Measurements from ENCODE around the gene BLID.

The BLID gene, protein sequence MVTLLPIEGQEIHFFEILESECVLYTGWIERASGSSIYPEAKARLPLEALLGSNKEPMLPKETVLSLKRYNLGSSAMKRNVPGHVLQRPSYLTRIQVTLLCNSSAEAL

DNA sequence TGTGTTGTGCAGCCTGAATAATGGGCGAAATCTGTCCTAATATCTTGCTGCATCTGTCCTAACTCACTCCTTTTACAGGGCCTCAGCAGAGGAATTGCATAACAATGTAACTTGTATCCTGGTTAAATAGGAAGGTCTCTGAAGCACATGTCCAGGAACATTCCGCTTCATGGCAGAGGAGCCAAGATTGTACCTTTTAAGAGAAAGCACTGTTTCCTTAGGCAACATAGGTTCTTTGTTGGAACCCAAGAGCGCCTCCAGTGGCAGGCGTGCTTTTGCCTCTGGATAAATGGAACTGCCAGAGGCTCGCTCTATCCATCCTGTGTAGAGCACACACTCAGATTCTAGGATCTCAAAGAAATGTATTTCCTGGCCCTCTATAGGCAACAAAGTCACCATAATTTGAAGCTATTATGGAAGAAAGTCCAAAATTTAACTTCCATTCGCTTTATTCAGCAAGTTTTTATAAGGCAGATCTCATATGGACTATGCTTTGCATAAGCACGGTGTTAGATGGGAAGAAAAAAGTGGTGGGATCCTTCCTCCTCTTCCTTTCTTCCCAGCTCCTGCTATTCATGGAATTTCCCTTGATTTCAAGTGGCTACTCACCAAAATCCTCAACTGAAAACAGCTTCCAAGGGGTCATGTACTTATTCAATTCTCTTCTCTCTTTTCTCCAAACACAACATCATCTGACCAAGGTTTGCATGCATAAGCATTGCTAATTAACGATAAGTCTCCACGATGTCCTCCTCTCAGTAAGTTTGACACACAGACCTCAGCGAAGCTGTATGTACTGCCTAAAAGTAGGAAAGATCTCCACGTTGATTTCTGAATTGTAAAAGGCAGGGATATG is at the start of gene BLID:
Gene BLID, minus strand, starts transcription at position 692 of the 856 bp plus-strand sequence. Its CDS starts 293 bp downstream, at position 399.
- no peak for DNase-seq (ENCODE audit: low read depth)

DNA sequence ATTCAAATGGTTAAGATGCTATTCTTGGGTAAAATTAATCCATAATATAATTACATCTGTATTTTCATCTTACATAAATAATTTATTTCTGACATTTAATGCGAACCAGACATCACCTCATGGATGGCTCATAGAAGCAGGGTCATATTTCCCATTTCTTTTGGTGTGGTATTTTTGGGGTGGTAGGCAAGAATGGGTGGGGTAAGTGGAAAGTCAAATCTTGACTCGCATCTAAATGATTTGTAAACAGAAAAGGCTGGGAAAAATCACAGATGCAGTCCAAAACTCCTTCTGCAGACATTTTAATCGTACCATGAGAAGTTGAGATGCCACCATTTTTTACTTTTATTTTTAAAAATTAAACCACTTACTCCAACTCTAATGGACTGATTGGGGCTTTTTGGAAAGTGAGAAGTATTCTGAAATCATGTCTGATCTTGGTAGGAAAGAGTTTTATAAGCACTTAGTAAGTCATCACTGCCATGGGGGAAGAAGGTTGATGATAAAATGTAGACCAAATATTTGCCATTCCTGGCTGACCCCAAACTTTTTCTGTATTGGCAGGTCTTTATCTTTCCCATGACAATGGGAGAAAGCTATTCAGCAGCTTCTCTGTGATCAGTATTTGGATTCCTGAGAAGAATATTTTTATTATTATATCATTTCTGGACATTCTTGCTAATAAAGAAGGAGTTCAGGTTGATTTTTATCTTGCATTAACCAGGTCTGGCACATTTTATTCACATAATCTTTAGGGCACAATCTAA is 47.2 kb upstream of the BLID start:
- no peak for DNase-seq (ENCODE audit: low read depth)

DNA sequence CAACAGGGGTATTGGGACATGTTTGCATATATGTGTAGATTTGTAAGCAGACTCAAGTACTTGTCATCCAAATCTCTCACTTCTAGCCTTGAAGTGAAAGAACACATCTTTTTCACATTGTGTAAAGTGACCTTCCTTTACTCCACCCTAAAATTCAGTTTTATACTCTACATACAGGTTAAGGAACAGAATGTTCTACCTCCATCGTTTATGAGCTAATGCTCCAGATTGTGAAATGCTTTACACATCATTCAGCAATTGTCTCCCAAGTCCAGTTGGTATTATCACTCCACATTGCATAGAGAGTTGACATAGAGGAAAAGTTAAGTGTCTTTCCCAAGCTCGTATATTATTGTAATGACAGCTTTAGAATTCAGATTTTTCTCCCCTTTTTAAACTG is 46.1 kb upstream of the BLID start:
- DNase-seq (ENCODE audit: low read depth) = no peak

DNA sequence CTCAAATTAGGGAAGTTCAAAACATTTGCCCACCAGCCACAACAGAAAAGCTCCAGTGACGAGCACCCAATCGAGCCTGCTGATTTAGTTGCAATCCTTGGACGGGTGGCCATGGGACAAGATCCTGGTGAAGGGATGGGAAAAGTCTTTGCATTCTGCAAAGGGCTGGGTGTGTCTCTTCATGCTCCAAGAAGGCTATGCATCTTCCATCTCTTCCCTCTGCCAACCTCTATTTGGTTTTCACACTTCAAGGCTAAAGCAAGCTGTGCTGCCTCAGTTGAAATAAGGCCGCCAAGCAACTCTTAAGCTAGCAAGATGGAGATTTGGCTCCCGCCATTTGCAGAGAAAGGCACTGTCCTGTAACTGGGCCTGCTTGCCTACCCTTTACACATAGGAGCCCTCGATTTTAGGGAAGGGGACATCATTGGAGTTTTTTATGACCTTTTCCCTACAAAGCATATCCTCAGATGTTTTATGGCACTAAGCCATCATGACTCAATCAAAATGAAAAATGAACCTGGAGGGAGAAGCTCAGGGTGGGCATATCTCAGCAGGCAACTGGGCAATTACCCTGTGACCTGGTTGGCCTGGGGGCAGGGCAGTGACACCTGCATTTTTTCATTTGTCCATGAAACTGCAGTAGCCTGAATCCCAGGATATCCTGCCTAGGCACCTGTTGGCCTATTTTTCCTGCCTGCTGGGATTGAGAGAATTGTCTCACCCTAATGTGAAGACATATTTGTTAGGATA is 45.0 kb upstream of the BLID start:
- DNase-seq (ENCODE audit: low read depth) = no peak

DNA sequence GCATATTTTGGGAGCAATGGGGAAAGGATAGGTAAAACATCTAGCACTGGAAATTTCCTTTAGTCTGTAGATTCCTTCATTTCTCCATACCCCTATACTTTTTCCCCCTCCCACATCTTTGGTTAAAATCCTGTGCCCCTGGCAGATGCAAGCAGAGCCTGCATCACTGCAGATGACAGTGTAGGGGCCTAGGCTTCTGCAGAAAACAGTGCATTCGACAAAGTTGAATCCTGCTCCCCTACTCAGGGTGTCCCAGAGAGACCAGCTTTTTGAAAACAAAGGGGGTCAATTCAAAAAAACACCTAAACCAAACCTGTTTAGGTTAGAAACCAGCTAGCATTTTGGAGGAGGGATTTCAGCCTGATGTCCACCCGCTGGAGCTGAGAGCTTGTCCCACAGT is 43.8 kb upstream of the BLID start:
- DNase-seq (ENCODE audit: low read depth) = no peak

DNA sequence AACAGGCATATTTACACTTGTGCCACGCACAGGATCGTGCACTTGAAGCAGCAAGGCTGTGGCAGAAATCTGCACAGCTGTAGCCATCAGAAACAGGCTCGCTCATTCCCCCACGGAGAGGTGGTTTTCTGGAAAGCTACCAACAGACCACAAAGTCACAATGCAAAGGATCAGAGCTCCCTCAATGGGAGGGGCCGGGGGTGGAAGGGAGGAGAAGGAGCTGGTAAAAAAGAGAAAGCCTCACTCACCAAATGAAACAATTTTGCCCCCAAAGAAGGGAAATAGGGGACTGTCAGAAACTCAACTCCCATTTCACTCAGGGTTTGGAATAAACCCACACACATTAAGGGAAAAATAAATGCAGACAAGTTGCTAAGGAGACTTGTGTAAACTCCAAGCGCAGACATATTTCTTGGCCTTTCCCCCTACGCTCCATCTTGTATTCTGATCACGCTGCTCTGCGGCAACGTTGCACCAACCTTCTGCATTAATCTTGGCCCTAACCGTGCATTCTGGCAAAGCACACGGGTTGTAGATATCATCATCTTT is 43.2 kb upstream of the BLID start:
- DNase-seq (ENCODE audit: low read depth) = no peak

DNA sequence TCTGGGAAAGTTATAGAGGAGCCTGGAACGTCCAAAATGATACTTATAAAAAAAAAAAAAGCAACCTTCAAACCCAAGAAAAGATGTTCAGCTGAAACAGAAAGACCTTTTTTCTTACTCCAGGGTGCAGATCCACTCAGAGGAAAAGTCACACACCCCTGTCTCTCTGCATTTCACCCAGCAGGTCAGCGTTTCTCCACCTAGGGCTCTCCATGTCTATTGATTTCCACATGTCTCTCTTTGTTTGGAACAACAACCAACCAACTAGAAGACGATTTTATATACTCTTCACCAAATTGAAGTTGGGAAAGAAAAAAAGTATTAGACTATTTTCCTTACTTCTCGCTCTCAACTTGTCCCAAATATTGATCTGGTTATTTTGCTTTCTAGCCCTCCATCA is 42.2 kb upstream of the BLID start:
- DNase-seq (ENCODE audit: low read depth) = no peak

DNA sequence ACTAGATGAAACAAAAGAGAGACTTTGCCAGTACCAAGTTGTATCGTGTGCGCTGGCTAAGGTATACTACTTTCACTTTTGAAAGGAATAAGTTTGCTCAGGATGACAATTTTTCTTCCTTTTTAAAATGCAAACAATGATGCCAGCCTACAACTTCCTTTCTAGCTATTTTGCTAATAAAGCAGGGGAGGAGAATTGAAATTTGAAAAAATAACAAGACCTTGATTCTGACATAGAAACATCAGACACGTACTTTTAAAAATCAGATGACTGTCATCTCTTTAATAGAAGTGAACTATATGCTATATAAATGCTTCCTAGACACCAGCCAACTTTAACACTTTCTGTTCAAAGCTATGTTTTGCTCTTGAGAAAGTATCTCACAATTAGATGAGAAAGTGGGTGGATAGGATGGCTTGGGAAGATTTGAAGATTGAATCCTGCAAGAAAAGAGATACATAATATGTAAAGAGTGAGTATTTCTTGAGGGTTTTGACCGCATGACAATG is 41.7 kb upstream of the BLID start:
- no peak for DNase-seq (ENCODE audit: low read depth)

DNA sequence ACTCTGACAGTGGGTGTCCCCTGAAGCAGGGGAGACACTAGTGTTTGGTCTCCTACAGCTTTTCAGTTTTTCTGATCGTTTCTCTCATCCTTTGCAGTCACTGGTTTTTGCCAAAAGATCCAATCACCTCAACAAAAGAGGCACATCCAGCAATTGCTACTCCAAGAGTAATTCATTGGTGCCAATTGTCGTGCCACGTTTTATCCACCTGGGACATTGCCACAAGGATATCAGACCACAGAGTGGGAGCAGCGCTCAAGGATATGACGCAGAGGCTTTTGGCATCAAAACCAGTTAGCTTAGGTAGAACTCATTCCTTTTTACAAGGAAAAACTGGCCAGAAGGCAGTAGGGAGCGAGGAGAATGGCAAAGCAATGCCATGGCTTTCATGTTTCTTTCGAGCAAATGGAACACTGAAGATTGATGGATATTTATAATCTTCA is 40.9 kb upstream of the BLID start:
- DNase-seq (ENCODE audit: low read depth) = no peak

DNA sequence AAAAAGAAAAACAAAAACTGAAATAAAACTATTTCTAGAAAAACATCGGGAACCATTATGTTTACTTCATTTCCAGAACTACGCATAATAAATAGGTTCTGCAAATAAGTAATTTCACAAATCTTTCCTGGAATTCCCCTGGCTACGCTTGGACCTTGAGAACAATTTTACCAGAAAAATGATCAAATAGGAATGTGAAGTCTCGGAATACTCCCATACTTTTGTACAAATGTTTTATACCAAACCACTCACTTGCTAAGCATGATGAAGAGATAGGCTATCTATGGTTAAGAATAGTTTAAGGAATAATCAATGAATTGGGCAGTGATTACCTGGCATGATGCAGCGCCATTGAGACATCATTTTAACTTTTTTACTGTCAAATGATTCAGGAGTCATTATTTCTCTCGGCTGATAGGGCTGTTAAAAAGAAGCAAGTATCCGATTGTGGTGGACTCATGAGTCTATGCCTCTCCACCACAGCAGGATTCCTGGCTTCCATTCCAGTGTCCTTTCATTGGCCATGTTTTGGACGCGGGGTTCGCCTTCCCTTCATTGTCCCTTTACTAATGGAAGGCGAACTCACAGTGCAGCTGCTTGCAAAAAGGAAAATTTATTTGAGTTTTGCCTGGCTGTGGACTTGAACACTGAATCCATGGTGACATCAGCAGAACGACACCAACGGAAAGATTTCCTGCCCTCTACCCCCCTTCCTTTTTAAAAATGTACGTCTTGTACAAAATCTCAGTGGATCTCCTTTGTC is 39.9 kb upstream of the BLID start:
- DNase-seq (ENCODE audit: low read depth) = no peak

DNA sequence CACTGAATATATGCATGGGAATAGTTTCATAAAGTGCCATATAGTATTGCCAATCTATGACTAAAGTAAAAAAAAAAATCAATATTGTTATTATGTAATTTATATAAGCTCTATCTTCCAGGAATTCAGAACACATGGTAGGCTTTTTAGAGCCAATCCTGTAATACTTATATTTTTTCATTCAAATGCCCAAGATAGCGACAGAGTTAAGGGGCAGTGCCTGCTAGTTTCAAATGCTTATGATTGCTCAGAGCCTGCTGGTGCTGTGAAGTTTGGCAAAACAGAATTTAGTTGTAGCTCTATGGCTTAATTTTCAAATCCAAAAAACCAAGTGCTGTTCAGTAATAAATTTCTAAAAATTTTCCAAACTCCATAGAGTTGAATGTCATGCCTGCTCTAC is 39.0 kb upstream of the BLID start:
- DNase-seq (ENCODE audit: low read depth) = no peak

DNA sequence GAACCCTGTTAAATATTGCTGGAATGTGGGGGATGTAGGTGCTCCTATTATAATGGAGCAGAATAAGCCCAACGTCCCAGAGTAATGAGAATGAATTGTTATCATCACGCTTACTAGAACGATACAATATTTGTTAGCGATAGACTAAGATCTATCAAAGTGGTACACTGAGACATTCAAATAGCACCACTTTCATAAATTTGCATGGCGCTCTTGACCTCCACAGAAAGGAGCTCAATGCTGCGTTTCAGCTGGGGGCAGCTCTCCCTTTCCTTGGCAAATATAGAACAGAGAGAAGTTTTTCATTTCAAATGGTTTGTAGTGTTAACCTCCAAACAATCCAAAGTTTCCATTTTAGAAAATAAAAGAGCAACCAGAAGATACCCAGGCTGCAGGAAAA is 38.2 kb upstream of the BLID start:
- DNase-seq (ENCODE audit: low read depth) = no peak

DNA sequence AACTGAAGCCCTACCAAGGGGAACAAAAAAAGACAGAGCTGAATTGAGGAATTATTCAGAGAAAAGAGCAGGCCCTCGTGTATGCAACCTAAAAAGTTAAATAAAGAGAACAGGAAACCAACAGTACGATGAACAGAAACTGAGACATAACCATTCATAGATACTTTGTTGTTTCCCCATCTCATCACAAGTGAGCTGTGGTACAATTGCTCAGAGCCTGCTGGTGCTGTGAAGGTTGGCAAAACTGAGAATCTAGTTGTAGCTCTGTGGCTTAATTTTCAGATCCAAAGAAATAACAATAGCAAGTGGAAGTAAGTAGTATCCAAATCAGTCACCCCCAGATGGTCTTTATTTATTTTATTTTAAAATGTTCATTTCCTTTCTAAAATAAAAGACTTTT is 37.7 kb upstream of the BLID start:
- DNase-seq (ENCODE audit: low read depth) = no peak

DNA sequence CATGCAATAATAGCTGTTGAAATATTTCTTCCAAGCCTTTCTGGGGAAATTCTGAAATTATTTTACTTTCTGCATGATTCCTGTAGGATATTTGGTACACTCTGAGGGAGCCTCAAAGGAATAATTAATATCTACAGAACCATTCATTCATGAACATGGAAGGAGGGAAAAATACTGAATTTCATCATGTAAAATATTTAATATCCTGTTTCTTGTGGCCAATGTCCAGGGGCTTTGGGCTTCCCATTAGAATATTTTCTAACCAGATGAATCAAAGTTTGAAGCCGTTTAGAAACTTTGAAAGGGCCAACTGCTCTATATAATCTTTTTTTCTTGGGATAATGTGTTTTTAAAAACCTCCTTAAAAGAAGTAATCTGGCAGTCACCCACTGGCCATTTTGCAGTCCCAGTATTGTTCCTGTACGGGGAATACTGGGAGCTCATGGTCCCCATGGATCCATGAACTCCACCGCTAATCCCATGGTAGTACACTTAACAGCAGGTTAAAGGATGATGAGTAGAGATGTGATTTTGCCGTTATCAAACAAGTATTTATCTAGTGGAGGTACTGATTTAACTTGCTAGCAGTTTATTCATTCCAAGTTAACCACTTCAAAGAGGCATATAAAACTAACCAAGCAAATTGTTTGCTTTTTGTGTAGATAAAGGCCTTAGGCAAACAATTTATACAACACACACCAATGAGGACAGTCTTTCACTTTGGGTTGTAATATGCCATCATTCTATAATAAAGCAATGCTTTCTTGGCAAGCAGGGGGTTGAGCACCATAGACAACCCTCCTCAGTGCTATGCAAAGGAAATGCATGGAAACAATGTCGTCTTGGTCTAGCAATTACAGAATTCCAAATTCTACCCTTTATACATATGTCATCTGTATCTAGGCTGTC is 34.5 kb upstream of the BLID start:
- DNase-seq (ENCODE audit: low read depth) = no peak

DNA sequence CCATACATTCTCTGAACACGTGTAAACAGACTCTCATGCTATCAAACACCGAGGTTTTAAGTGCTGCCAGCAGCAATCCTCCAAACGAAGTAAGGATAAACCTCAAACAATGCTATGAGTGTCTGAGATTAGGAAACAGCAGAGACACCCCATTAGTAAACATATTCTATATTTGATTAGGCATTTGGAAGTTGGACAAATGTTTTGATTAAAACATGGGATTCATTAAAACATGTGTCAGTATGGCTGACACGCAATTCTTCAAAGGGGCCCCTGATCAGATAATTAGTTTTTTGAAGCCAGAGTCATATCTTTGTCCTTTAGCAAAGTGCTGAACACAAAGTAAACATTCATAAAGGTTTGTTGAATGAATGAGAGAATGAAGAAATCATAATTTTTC is 33.2 kb upstream of the BLID start:
- DNase-seq (ENCODE audit: low read depth) = no peak

DNA sequence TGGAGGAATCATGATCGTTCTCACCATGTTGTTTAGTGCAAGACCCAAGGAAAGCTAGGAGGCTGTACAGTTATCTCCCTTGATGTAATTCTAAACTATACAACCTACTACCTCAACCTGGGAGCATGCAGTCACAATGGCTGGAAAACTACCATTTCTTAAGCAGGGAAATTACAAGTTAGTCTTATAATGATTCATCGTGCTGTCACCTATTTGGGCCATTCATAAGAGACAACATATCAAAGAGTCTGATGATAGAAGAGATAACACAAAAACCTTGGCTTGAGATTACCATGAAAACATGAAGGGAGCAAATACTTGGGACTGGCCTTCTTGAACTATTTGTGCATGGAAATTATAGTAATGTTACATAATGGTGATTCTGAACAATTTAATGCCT is 30.5 kb upstream of the BLID start:
- no peak for DNase-seq (ENCODE audit: low read depth)

DNA sequence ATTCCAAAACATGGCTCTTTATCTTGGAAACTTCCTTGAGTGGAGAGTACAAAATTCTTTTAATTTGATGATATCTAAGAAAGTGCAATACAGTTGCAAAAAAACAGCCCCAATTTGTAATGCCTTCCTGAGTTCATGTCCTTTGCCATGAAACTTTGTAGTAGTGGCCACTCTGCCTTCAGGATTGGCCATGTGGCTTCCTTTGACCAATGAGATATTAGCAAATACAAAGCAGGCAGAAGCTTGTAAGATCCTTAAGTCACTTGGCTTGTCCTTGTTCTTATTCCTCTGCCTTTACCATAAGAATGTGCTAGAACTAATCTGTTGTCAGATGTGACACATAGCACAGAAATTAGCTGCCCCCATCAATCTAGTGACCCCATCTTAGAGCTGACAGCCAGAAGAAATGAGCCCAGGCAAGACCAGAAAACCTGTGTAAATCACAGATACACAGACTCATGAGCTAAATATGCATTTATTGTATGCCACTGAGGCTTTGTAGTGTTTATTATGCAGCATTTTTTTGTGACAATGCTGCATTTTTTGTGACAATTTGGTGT is 29.8 kb upstream of the BLID start:
- no peak for DNase-seq (ENCODE audit: low read depth)

DNA sequence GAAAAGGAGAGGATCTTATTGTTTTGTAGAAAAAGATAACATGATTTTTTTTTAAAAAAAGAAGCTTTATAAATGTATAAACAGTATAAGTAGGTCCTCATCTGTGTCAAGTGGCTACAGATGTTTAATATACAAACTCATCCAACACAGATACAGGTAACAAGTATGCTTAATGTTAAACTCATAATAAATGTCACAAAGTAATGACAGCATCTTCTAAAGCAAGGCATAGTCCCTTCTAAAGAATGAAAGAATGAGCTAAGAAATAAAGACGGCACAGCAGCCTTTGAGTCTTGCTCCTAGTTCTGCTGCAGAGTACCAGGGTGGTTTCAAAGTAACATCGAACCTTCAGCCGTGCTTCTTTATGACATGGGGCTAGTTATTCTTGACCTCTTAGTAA is 28.7 kb upstream of the BLID start:
- no peak for DNase-seq (ENCODE audit: low read depth)

DNA sequence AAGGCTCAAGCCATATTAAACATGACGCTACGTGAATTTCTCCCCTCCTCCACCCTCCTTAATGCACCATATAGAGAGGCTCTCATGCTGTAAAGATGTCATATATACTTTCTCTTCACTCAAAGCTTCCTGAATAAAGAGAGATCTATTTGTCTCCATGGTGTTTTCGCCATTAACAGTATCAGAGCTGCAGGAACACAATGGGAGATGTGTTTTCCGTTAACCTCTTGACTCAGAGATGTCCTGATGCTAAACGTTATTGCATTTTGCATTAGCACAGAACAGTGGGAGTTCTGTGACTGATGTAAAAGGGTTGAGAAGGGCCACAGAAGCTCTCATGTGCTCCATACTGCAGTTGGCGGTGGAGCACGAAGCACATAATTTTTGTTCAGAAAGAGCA is 25.7 kb upstream of the BLID start:
- DNase-seq (ENCODE audit: low read depth) = no peak

DNA sequence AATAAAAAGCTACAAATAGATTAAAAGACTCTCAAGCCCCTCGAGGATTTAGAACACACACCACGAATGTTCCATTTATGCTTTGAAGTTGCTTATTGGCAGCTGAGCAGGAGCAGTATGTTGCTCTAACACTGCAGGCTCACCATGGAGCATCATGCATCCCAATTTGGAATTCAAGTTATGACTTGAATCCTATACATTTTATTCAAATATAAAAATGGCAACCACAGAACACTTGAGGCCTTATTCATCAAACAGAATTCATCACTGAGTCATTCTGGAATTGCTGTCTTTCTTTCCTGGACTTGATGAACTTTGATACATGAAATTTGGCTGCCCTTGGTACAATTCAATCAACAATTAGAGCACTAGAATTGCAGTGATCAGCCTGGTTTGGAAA is 24.5 kb upstream of the BLID start:
- DNase-seq (ENCODE audit: low read depth) = no peak
